Liver (tissue), 9 donors: ENCODE results near the gene ATP2B2. TPM values are rescaled to one million over a fixed set of nuclear protein-coding genes. Genes with fewer than 3 reads are reported as not detected.

ENCODE experiments used
- DNase-seq: peaks from one replicate; pipeline ENCODE4 v3.0.0-alpha.2; 2017; ENCODE audit warnings: low spot score
- H3K27ac ChIP-seq, 2 donors: one replicate each; pipeline ENCODE4 v1.7.0; 2013; ENCODE audit warnings: inconsistent platforms in 2 of 2, low read length in 2 of 2, control low read depth in 1 of 2, low read depth in 1 of 2, mild to moderate bottlenecking in 1 of 2
- H3K27me3 ChIP-seq, 4 donors: one replicate each; pipeline versions ENCODE4 v1.6.1 to v1.7.0; 2013; ENCODE audit warnings: low read length in 3 of 4, inconsistent platforms in 1 of 4, mild to moderate bottlenecking in 1 of 4, moderate library complexity in 1 of 4; ENCODE audit not compliant: control insufficient read depth in 4 of 4, insufficient read depth in 4 of 4
- H3K36me3 ChIP-seq, 4 donors: one replicate each; pipeline versions ENCODE4 v1.6.1 to v1.7.0; 2013; ENCODE audit warnings: low read length in 3 of 4, mild to moderate bottlenecking in 3 of 4, low read depth in 1 of 4, moderate library complexity in 1 of 4; ENCODE audit not compliant: control insufficient read depth in 4 of 4, insufficient read depth in 3 of 4
- H3K4me1 ChIP-seq, 4 donors: one replicate each; pipeline versions ENCODE4 v1.6.1 to v1.7.0; 2013; ENCODE audit warnings: low read length in 3 of 4, mild to moderate bottlenecking in 3 of 4, moderate library complexity in 1 of 4; ENCODE audit not compliant: control insufficient read depth in 4 of 4, insufficient read depth in 4 of 4
- H3K4me3 ChIP-seq, 3 donors: one replicate each; pipeline versions ENCODE4 v1.6.1 to v1.7.0; 2013; ENCODE audit warnings: low read length in 3 of 3, control low read depth in 1 of 3, low read depth in 1 of 3, mild to moderate bottlenecking in 1 of 3
- H3K9ac ChIP-seq, 2 donors: one replicate each; pipeline ENCODE4 v1.7.0; 2013; ENCODE audit warnings: low read length in 2 of 2, mild to moderate bottlenecking in 2 of 2, moderate library complexity in 2 of 2, control low read depth in 1 of 2, low read depth in 1 of 2
- H3K9me3 ChIP-seq, 4 donors: one replicate each; pipeline versions ENCODE4 v1.6.1 to v1.7.0; 2013; ENCODE audit warnings: low read length in 3 of 4; ENCODE audit not compliant: control insufficient read depth in 4 of 4
- EGR1 ChIP-seq, 2 donors: IDR thresholded peaks; 2 replicates each; pipeline ENCODE4 v1.6.1; 2016 to 2018; ENCODE audit warnings: antibody characterized with exemption in 2 of 2, low read depth in 2 of 2
- FOXA1 ChIP-seq: IDR thresholded peaks from 2 replicates; pipeline ENCODE4 v1.6.1; 2016; ENCODE audit warnings: antibody characterized with exemption
- FOXA2 ChIP-seq: IDR thresholded peaks from 2 replicates; pipeline ENCODE4 v1.6.1; 2016; ENCODE audit warnings: antibody characterized with exemption
- GABPA ChIP-seq, 2 donors: IDR thresholded peaks in 1 of 2; conservative IDR thresholded peaks in 1 of 2; 2 replicates each; pipeline ENCODE4 v1.6.1; 2016; ENCODE audit warnings: antibody characterized with exemption in 2 of 2, mild to moderate bottlenecking in 1 of 2, moderate library complexity in 1 of 2
- HNF4A ChIP-seq, 2 donors: conservative IDR thresholded peaks; 2 replicates each; pipeline ENCODE4 v1.6.1; 2016; ENCODE audit warnings: antibody characterized with exemption in 2 of 2, mild to moderate bottlenecking in 2 of 2
- HNF4G ChIP-seq: IDR thresholded peaks from 2 replicates; pipeline ENCODE4 v1.6.1; 2016; ENCODE audit warnings: antibody characterized with exemption
- JUND ChIP-seq, 2 donors: IDR thresholded peaks; 2 replicates each; pipeline ENCODE4 v1.6.1; 2016; ENCODE audit warnings: antibody characterized with exemption in 2 of 2
- NR2F2 ChIP-seq: IDR thresholded peaks from 2 replicates; pipeline ENCODE4 v1.6.1; 2016; ENCODE audit warnings: antibody characterized with exemption
- RAD21 ChIP-seq, 2 donors: IDR thresholded peaks; 2 replicates each; pipeline ENCODE4 v1.6.1; 2016; ENCODE audit warnings: antibody characterized with exemption in 2 of 2, mild to moderate bottlenecking in 2 of 2
- RXRA ChIP-seq, 2 donors: IDR thresholded peaks; 2 replicates each; pipeline ENCODE4 v1.6.1; 2017 to 2018; ENCODE audit warnings: antibody characterized with exemption in 2 of 2, mild to moderate bottlenecking in 1 of 2
- SP1 ChIP-seq: IDR thresholded peaks from 2 replicates; pipeline ENCODE4 v1.6.1; 2018; ENCODE audit warnings: antibody characterized with exemption, mild to moderate bottlenecking
- TAF1 ChIP-seq: conservative IDR thresholded peaks from 2 replicates; pipeline ENCODE4 v1.6.1; 2016; ENCODE audit warnings: antibody characterized with exemption, mild to moderate bottlenecking
- YY1 ChIP-seq: IDR thresholded peaks from 2 replicates; pipeline ENCODE4 v1.6.1; 2016; ENCODE audit warnings: antibody characterized with exemption, mild to moderate bottlenecking
- WGBS: extraction: QIAGEN DNeasy Blood & Tissue Kit; methylation state at CpG from one replicate; pipeline ENCODE4 v1.1.7; 2013; 5-methylcytosine and 5-hydroxymethylcytosine counted together
- polyA plus RNA-seq, 2 donors: library from polyadenylated mRNA; stranded (reverse) in 1 of 2; unstranded in 1 of 2; fragments of 200-250 nt in 1 of 2; fragments of >200 nt in 1 of 2; fragmentation: Nextera tagmentation in 1 of 2; extraction: Ambion mirVana in 1 of 2; gene quantifications; one replicate each; pipeline versions ENCODE4 v1.2.1 to v1.2.3, GENCODE V29; 2013 to 2015
- total RNA-seq, 2 donors: library from RNA; depleted of rRNA; stranded (reverse); fragments of >200 nt; gene quantifications; one replicate each; pipeline ENCODE4 v1.2.3, GENCODE V29; 2014
- TF ChIP-seq, protein P1 (sequence below): IDR thresholded peaks from 2 replicates; pipeline ENCODE4 v1.6.1; 2016; ENCODE audit warnings: antibody characterized with exemption
- TF ChIP-seq, protein P2 (sequence below): IDR thresholded peaks from 2 replicates; pipeline ENCODE4 v1.6.1; 2016; ENCODE audit warnings: antibody characterized with exemption
- TF ChIP-seq, protein P3 (sequence below): IDR thresholded peaks from 2 replicates; pipeline ENCODE4 v1.6.1; 2016; ENCODE audit warnings: antibody characterized with exemption
- TF ChIP-seq, protein P4 (sequence below): fragments of 150-350 bp; IDR thresholded peaks from 2 replicates; pipeline ENCODE4 v1.5.1; 2017; ENCODE audit warnings: improper control_type of control experiment, low read depth, low read length; ENCODE audit not compliant: missing input control
- TF ChIP-seq, protein P5 (sequence below): IDR thresholded peaks from 2 replicates; pipeline ENCODE4 v1.6.1; 2016; ENCODE audit warnings: antibody characterized with exemption, mild to moderate bottlenecking
- donor health status: healthy.
- donor health status: healthy.
- donor health status: healthy.
- donor health status: healthy.
- donor health status: healthy.

The ATP2B2 gene
- total and polyA plus RNA-seq, 4 donors = 10.4 to 27.8 (median 20.7) TPM

DNA sequence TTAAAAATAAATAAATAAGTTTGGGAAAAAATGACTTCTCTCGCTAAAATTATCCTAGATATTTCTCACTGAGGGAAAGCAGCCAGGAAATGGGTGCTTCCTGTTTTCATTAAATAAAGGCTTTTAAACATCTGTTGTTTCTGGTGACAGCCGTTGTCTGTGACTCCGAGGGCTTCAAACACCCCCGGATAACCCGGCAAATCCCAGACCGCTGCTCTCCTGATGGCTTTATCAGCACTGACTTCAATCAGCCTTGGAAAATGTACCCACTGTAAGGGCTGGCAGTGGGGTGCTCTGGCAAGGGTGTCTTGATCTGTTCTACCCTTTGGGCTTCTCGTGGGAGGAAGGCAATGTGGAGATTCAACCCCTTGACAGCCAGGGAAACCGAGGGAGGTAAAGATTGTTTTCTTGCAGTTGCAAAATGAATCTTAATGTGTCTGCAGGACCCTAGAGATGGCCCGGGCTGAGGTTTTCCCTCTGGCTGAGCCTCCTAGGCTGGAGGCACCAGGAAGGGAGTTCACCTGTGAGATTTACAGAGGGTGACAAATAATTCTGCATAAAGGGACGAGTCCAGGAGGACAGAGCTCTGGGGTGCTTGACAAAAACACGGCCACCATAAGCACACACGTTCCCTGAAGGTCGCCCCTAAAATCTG, 150.9 kb downstream of the ATP2B2 start (continued):
- no peak for TF ChIP-seq SP1
- no peak for TF ChIP-seq GABPA (IDR thresholded peaks at IDR 0.05 in 1 of 2, conservative IDR thresholded peaks at IDR 0.05 in 1 of 2)

DNA sequence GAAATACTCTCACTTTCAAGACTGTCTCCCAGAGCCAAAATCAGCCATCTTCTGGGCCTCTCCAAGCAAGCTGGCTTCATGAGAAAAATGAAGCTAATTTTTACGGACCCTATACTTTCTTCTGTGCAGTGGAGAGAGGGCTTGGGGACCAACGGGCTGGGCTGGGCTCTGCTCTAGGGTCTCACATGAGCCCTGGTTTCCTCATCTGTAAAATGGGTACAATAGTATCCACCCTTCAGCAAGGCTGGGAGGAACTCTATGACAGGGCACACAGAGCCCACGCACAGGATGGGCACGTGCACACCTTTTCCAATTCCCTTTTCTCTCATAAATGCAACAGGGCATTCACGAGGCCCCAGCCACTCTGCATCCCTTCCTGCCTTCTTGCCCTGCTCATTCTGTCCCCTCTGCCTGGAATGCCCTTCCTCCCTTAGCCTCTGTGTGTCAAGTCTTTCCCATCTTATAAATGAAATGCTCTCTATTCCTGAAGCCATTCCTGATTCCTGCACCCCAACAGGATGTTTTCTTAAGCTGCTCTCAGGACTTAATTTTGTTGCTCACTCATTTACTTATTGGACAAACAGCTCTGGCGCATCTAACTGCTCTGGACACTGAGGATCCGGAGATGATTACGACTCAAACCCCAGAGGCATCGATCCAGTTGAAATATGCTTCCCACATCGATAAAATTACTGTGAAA, 151.6 kb downstream of the ATP2B2 start:
- Histone ChIP-seq H3K4me3 (no peak overlapping the region), H3K36me3 (peaks cover 11 to 71% (median 32%) of the 10 kb centered on the region in 4 donors), H3K9ac (no peak overlapping the region), H3K27me3 (no peaks in the 10 kb centered on the region), H3K9me3 (no peaks in the 10 kb centered on the region), H3K27ac (no peak overlapping the region), H3K4me1 (no peaks in the 10 kb centered on the region)
- WGBS = 79% methylated on average over 10 of the region's 10 CpGs
- no peak for DNase-seq
- TF ChIP-seq RAD21 (IDR thresholded peaks at IDR 0.05) (no peak), YY1 (no peak), HNF4G (no peak), FOXA2 (no peak), TAF1 (no peak), FOXA1 (no peak), GABPA (IDR thresholded peaks at IDR 0.05 in 1 of 2, conservative IDR thresholded peaks at IDR 0.05 in 1 of 2) (no peak), JUND (IDR thresholded peaks at IDR 0.05) (no peak), EGR1 (IDR thresholded peaks at IDR 0.05; ENCODE audit: low read depth in 2 of 2) (no peak), HNF4A (conservative IDR thresholded peaks at IDR 0.05) (no peak), RXRA (IDR thresholded peaks at IDR 0.05) (no peak), SP1 (no peak), NR2F2 (no peak)
- TF ChIP-seq, protein P1, sequence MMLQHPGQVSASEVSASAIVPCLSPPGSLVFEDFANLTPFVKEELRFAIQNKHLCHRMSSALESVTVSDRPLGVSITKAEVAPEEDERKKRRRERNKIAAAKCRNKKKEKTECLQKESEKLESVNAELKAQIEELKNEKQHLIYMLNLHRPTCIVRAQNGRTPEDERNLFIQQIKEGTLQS = no peak
- TF ChIP-seq, protein P2, sequence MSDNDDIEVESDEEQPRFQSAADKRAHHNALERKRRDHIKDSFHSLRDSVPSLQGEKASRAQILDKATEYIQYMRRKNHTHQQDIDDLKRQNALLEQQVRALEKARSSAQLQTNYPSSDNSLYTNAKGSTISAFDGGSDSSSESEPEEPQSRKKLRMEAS = no peak
- TF ChIP-seq, protein P3, sequence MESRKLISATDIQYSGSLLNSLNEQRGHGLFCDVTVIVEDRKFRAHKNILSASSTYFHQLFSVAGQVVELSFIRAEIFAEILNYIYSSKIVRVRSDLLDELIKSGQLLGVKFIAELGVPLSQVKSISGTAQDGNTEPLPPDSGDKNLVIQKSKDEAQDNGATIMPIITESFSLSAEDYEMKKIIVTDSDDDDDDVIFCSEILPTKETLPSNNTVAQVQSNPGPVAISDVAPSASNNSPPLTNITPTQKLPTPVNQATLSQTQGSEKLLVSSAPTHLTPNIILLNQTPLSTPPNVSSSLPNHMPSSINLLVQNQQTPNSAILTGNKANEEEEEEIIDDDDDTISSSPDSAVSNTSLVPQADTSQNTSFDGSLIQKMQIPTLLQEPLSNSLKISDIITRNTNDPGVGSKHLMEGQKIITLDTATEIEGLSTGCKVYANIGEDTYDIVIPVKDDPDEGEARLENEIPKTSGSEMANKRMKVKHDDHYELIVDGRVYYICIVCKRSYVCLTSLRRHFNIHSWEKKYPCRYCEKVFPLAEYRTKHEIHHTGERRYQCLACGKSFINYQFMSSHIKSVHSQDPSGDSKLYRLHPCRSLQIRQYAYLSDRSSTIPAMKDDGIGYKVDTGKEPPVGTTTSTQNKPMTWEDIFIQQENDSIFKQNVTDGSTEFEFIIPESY = no peak
- TF ChIP-seq, protein P4, sequence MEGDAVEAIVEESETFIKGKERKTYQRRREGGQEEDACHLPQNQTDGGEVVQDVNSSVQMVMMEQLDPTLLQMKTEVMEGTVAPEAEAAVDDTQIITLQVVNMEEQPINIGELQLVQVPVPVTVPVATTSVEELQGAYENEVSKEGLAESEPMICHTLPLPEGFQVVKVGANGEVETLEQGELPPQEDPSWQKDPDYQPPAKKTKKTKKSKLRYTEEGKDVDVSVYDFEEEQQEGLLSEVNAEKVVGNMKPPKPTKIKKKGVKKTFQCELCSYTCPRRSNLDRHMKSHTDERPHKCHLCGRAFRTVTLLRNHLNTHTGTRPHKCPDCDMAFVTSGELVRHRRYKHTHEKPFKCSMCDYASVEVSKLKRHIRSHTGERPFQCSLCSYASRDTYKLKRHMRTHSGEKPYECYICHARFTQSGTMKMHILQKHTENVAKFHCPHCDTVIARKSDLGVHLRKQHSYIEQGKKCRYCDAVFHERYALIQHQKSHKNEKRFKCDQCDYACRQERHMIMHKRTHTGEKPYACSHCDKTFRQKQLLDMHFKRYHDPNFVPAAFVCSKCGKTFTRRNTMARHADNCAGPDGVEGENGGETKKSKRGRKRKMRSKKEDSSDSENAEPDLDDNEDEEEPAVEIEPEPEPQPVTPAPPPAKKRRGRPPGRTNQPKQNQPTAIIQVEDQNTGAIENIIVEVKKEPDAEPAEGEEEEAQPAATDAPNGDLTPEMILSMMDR = no peak
- TF ChIP-seq, protein P5, sequence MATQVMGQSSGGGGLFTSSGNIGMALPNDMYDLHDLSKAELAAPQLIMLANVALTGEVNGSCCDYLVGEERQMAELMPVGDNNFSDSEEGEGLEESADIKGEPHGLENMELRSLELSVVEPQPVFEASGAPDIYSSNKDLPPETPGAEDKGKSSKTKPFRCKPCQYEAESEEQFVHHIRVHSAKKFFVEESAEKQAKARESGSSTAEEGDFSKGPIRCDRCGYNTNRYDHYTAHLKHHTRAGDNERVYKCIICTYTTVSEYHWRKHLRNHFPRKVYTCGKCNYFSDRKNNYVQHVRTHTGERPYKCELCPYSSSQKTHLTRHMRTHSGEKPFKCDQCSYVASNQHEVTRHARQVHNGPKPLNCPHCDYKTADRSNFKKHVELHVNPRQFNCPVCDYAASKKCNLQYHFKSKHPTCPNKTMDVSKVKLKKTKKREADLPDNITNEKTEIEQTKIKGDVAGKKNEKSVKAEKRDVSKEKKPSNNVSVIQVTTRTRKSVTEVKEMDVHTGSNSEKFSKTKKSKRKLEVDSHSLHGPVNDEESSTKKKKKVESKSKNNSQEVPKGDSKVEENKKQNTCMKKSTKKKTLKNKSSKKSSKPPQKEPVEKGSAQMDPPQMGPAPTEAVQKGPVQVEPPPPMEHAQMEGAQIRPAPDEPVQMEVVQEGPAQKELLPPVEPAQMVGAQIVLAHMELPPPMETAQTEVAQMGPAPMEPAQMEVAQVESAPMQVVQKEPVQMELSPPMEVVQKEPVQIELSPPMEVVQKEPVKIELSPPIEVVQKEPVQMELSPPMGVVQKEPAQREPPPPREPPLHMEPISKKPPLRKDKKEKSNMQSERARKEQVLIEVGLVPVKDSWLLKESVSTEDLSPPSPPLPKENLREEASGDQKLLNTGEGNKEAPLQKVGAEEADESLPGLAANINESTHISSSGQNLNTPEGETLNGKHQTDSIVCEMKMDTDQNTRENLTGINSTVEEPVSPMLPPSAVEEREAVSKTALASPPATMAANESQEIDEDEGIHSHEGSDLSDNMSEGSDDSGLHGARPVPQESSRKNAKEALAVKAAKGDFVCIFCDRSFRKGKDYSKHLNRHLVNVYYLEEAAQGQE = no peak
